Measurements from ENCODE around the gene MACROD2. TPM values are rescaled to one million over a fixed set of nuclear protein-coding genes. Genes with fewer than 3 reads are reported as not detected.

The MACROD2 gene
- total and polyA plus RNA-seq, 2 donors (not counting 1 experiment from before 2014, with no cell fraction given), result 5.3 to 6.7 TPM

DNA sequence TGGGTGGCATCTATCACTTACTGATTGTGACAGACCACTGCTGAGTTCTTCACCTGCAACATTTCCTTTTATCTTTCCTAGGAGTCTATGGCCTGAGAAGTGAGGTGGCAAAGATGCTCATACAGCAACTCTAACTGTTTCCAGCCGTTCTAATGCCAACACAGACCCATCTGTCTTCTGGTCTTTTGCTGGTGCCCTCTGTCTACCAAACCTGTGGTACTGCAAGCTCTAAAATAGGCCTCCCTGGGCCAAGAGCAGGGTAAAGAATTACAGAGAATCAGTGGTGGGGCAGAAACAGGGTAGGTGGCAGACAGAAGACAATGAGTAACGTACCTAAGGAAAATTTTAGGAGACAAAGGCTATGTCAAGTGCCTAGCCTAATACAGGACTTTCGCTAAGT, 953.1 kb downstream of the MACROD2 start:
- H3K79me2 ChIP-seq (ENCODE audit: control insufficient read depth, insufficient read depth, low read length), result no peaks in the 10 kb centered on the region
- no peak overlapping the region for H2AFZ ChIP-seq (ENCODE audit: insufficient read depth, low read depth, low read length, poor library complexity, severe bottlenecking)
- no peaks in the 10 kb centered on the region for H3K4me1 Mint-ChIP-seq
- no peaks in the 10 kb centered on the region for H3K36me3 ChIP-seq (replicated peaks in 1 of 2; ENCODE audit: control extremely low read depth in 1 of 2, control insufficient read depth in 1 of 2, extremely low read depth in 1 of 2, insufficient read depth in 2 of 2, low read length in 1 of 2)
- DNase-seq (no peak), ATAC-seq (ENCODE audit: low read depth) (no peak)
- H3K4me2 ChIP-seq (replicated peaks; ENCODE audit: low read depth, low read length, poor library complexity, severe bottlenecking), result no peak overlapping the region
- peaks cover 13% of the 10 kb centered on the region for H3K27me3 Mint-ChIP-seq
- no peak overlapping the region for H3K27ac ChIP-seq (ENCODE audit: low read length in 2 of 2)
- H3K9me3 ChIP-seq (ENCODE audit: control extremely low read depth in 1 of 3, control insufficient read depth in 2 of 3, insufficient read depth in 1 of 3, low read length in 2 of 3), result no peaks in the 10 kb centered on the region
- H3K27ac Mint-ChIP-seq, result no peak overlapping the region
- TF ChIP-seq, protein P1, sequence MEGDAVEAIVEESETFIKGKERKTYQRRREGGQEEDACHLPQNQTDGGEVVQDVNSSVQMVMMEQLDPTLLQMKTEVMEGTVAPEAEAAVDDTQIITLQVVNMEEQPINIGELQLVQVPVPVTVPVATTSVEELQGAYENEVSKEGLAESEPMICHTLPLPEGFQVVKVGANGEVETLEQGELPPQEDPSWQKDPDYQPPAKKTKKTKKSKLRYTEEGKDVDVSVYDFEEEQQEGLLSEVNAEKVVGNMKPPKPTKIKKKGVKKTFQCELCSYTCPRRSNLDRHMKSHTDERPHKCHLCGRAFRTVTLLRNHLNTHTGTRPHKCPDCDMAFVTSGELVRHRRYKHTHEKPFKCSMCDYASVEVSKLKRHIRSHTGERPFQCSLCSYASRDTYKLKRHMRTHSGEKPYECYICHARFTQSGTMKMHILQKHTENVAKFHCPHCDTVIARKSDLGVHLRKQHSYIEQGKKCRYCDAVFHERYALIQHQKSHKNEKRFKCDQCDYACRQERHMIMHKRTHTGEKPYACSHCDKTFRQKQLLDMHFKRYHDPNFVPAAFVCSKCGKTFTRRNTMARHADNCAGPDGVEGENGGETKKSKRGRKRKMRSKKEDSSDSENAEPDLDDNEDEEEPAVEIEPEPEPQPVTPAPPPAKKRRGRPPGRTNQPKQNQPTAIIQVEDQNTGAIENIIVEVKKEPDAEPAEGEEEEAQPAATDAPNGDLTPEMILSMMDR (IDR thresholded peaks at IDR 0.05), result no peak
- no peak for TF ChIP-seq EZH2 (IDR thresholded peaks at IDR 0.05; ENCODE audit: borderline replicate concordance, insufficient read depth, low read depth, low read length, poor library complexity, severe bottlenecking)
- H3K4me3 Mint-ChIP-seq, result no peak overlapping the region
- peaks cover 3% of the 10 kb centered on the region for H3K9me3 Mint-ChIP-seq (ENCODE audit: insufficient read depth)
- WGBS (ENCODE audit: insufficient coverage), result 60% methylated on average over 1 of the region's 3 CpGs
- H4K20me1 ChIP-seq (ENCODE audit: control insufficient read depth, insufficient read depth, low read length, poor library complexity, severe bottlenecking), result no peaks in the 10 kb centered on the region
- POLR2A ChIA-PET, result no interaction called here
- no peaks in the 10 kb centered on the region for H3K27me3 ChIP-seq (replicated peaks in 1 of 4; ENCODE audit: control extremely low read depth in 1 of 4, control insufficient read depth in 3 of 4, insufficient read depth in 4 of 4, low read length in 3 of 4)
- intact Hi-C loops (cut with micrococcal nuclease), result no loop called here
- no peak overlapping the region for H3K4me3 ChIP-seq (ENCODE audit: control extremely low read depth in 1 of 5, extremely low read depth in 1 of 5, insufficient read depth in 1 of 5, low read depth in 2 of 5, low read length in 4 of 5)
- no peaks in the 10 kb centered on the region for H3K4me1 ChIP-seq (ENCODE audit: control insufficient read depth in 2 of 2, insufficient read depth in 2 of 2, low read length in 2 of 2)
- CTCF ChIA-PET, result no interaction called here
- H3K9ac ChIP-seq (ENCODE audit: low read length), result no peak overlapping the region

DNA sequence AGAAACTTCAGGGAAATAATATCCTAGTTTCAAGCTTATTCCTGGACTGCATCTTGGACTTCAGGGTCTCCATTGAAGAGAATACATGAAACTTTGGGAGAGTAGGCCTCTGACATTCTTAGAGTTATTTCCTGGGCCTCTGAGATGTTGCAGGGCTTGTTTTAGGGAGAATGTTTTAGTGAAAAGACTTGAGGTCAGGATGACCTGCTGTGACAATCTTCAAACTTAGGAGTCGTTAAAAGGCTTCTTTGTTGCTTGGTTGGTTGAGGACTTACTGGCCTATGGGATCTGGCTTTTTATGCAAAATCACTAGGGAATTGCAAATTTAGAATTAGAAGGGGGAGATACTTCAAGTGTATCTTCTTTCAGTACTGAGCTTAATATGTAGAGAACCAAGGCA, 955.3 kb downstream of the MACROD2 start:
- Mint-ChIP-seq H3K9me3 (ENCODE audit: insufficient read depth) (peaks cover 3% of the 10 kb centered on the region), H3K27me3 (peaks cover under 1% of the 10 kb centered on the region), H3K4me3 (no peak overlapping the region), H3K4me1 (no peaks in the 10 kb centered on the region), H3K27ac (no peak overlapping the region)
- intact Hi-C loops (cut with micrococcal nuclease), result no loop called here
- Histone ChIP-seq H3K27me3 (replicated peaks in 1 of 4; ENCODE audit: control extremely low read depth in 1 of 4, control insufficient read depth in 3 of 4, insufficient read depth in 4 of 4, low read length in 3 of 4) (no peaks in the 10 kb centered on the region), H3K36me3 (replicated peaks in 1 of 2; ENCODE audit: control extremely low read depth in 1 of 2, control insufficient read depth in 1 of 2, extremely low read depth in 1 of 2, insufficient read depth in 2 of 2, low read length in 1 of 2) (no peaks in the 10 kb centered on the region), H3K9ac (ENCODE audit: low read length) (no peak overlapping the region), H3K9me3 (ENCODE audit: control extremely low read depth in 1 of 3, control insufficient read depth in 2 of 3, insufficient read depth in 1 of 3, low read length in 2 of 3) (no peaks in the 10 kb centered on the region), H3K4me3 (ENCODE audit: control extremely low read depth in 1 of 5, extremely low read depth in 1 of 5, insufficient read depth in 1 of 5, low read depth in 2 of 5, low read length in 4 of 5) (no peak overlapping the region), H3K79me2 (ENCODE audit: control insufficient read depth, insufficient read depth, low read length) (no peaks in the 10 kb centered on the region), H3K4me2 (replicated peaks; ENCODE audit: low read depth, low read length, poor library complexity, severe bottlenecking) (no peak overlapping the region), H3K27ac (ENCODE audit: low read length in 2 of 2) (no peak overlapping the region), H3K4me1 (ENCODE audit: control insufficient read depth in 2 of 2, insufficient read depth in 2 of 2, low read length in 2 of 2) (no peaks in the 10 kb centered on the region), H4K20me1 (ENCODE audit: control insufficient read depth, insufficient read depth, low read length, poor library complexity, severe bottlenecking) (no peaks in the 10 kb centered on the region), H2AFZ (ENCODE audit: insufficient read depth, low read depth, low read length, poor library complexity, severe bottlenecking) (no peak overlapping the region)
- DNase-seq (no peak), ATAC-seq (ENCODE audit: low read depth) (no peak)
- POLR2A ChIA-PET, result no interaction called here
- TF ChIP-seq EZH2 (IDR thresholded peaks at IDR 0.05; ENCODE audit: borderline replicate concordance, insufficient read depth, low read depth, low read length, poor library complexity, severe bottlenecking), result no peak
- TF ChIP-seq, protein P1 (IDR thresholded peaks at IDR 0.05), result no peak
- CTCF ChIA-PET, result no interaction called here
- WGBS (ENCODE audit: insufficient coverage), result 75% methylated on average over 1 of the region's 1 CpG
